Mesendoderm (in vitro differentiated cells): ENCODE measurements around the gene SERPINI1.

Experiments used
- DNase-seq: peaks from one replicate; pipeline ENCODE4 v3.0.0; 2013
- H2AK5ac ChIP-seq: 2 replicates; pipeline ENCODE4 v1.6.1; 2013; ENCODE audit warnings: low read length, inconsistent platforms
- H2BK120ac ChIP-seq: 2 replicates; pipeline ENCODE4 v1.6.1; 2013; ENCODE audit warnings: low read depth, mild to moderate bottlenecking, low read length, moderate library complexity, mixed read lengths
- H2BK15ac ChIP-seq: replicated peaks from 2 replicates; pipeline ENCODE4 v1.6.1; 2013; ENCODE audit warnings: low read depth, mild to moderate bottlenecking, moderate library complexity
- H2BK5ac ChIP-seq: 2 replicates; pipeline ENCODE4 v1.6.1; 2013; ENCODE audit warnings: low read length, inconsistent platforms
- H3K18ac ChIP-seq: 2 replicates; pipeline ENCODE4 v1.6.1; 2013; ENCODE audit warnings: mild to moderate bottlenecking, low read length, mixed read lengths
- H3K23ac ChIP-seq: one replicate; pipeline ENCODE4 v1.6.1; 2013; ENCODE audit warnings: low read length
- H3K27ac ChIP-seq: 2 replicates; pipeline ENCODE4 v1.5.1; 2013; ENCODE audit warnings: low read depth, mild to moderate bottlenecking, inconsistent platforms, low read length, moderate library complexity
- H3K27me3 ChIP-seq: 2 replicates; pipeline ENCODE4 v1.6.1; 2013; ENCODE audit warnings: low read length, control low read depth, mild to moderate bottlenecking, inconsistent platforms; ENCODE audit not compliant: insufficient read depth, poor library complexity
- H3K36me3 ChIP-seq: 2 replicates; pipeline ENCODE4 v1.6.1; 2013; ENCODE audit warnings: low read length, inconsistent platforms; ENCODE audit not compliant: control insufficient read depth, insufficient read depth
- H3K4ac ChIP-seq: one replicate; pipeline ENCODE4 v1.6.1; 2013; ENCODE audit warnings: low read depth, mild to moderate bottlenecking, low read length, moderate library complexity
- H3K4me1 ChIP-seq: 2 replicates; pipeline ENCODE4 v1.6.1; 2013; ENCODE audit warnings: low read depth, low read length, inconsistent platforms; ENCODE audit not compliant: control insufficient read depth
- H3K4me2 ChIP-seq: 2 replicates; pipeline ENCODE4 v1.6.1; 2013; ENCODE audit warnings: low read length
- H3K4me3 ChIP-seq: 2 replicates; pipeline ENCODE4 v1.5.1; 2013; ENCODE audit warnings: mild to moderate bottlenecking, low read length
- H3K56ac ChIP-seq: one replicate; pipeline ENCODE4 v1.6.1; 2013; ENCODE audit warnings: low read length
- H3K79me1 ChIP-seq: 2 replicates; pipeline ENCODE4 v1.6.1; 2013; ENCODE audit warnings: low read length, inconsistent platforms
- H3K79me2 ChIP-seq: 2 replicates; pipeline ENCODE4 v1.6.1; 2013; ENCODE audit warnings: mild to moderate bottlenecking, low read length; ENCODE audit not compliant: control insufficient read depth, insufficient read depth
- H3K9ac ChIP-seq: 2 replicates; pipeline ENCODE4 v1.6.1; 2013; ENCODE audit warnings: low read length, inconsistent platforms
- H4K5ac ChIP-seq: one replicate; pipeline ENCODE4 v1.6.1; 2013; ENCODE audit warnings: low read length
- H4K8ac ChIP-seq: one replicate; pipeline ENCODE4 v1.6.1; 2013; ENCODE audit warnings: low read depth, mild to moderate bottlenecking, control low read depth, low read length, moderate library complexity
- WGBS: extraction: QIAGEN DNeasy Blood & Tissue Kit; methylation state at CpG from one replicate; pipeline ENCODE4 v1.1.7; 2013; ENCODE audit warnings: low lambda C conversion rate, missing lambda C conversion rate; ENCODE audit not compliant: insufficient coverage; ENCODE audit errors: extremely low coverage; 5-methylcytosine and 5-hydroxymethylcytosine counted together

Gene SERPINI1

GRCh38 chr3:167854846-167855245, 119.3 kb downstream of the SERPINI1 start:
- Histone ChIP-seq H3K27me3 (no peaks in the 10 kb centered on the region), H3K4me3 (no peak overlapping the region), H3K23ac (no peak overlapping the region), H3K56ac (no peak overlapping the region), H3K27ac (no peak overlapping the region), H3K79me1 (no peaks in the 10 kb centered on the region), H2BK5ac (no peak overlapping the region), H3K79me2 (no peaks in the 10 kb centered on the region), H3K36me3 (no peaks in the 10 kb centered on the region), H3K18ac (no peak overlapping the region), H3K4me2 (no peak overlapping the region), H2BK15ac (no peak overlapping the region), H3K9ac (no peak overlapping the region), H2BK120ac (no peak overlapping the region), H2AK5ac (no peak overlapping the region), H3K4me1 (no peaks in the 10 kb centered on the region), H4K5ac (no peak overlapping the region), H3K4ac (no peak overlapping the region), H4K8ac (no peak overlapping the region)
- no peak for DNase-seq

- Histone ChIP-seq H2BK5ac (no peak overlapping the region), H3K4me2 (no peak overlapping the region), H2AK5ac (no peak overlapping the region), H3K23ac (no peak overlapping the region), H3K9ac (no peak overlapping the region), H2BK15ac (no peak overlapping the region), H3K27me3 (no peaks in the 10 kb centered on the region), H3K4me1 (no peaks in the 10 kb centered on the region), H3K4ac (no peak overlapping the region), H3K36me3 (no peaks in the 10 kb centered on the region), H3K79me2 (no peaks in the 10 kb centered on the region), H3K79me1 (no peaks in the 10 kb centered on the region), H3K27ac (no peak overlapping the region), H3K4me3 (no peak overlapping the region), H3K18ac (no peak overlapping the region), H4K8ac (no peak overlapping the region), H2BK120ac (no peak overlapping the region), H3K56ac (no peak overlapping the region), H4K5ac (no peak overlapping the region)
- no peak for DNase-seq
- no CpG with 5 or more reads among the region's 1 CpG for WGBS
Measured at GRCh38 chr3:167855306-167855705, 119.8 kb downstream of the SERPINI1 start.

GRCh38 chr3:167858865-167859264, 123.3 kb downstream of the SERPINI1 start:
- no peak overlapping the region for H4K8ac ChIP-seq
- no peaks in the 10 kb centered on the region for H3K36me3 ChIP-seq
- H3K23ac ChIP-seq = no peak overlapping the region
- no peak overlapping the region for H2BK15ac ChIP-seq
- no peak for DNase-seq
- no peaks in the 10 kb centered on the region for H3K79me2 ChIP-seq
- no peaks in the 10 kb centered on the region for H3K79me1 ChIP-seq
- no peak overlapping the region for H3K27ac ChIP-seq
- H3K4ac ChIP-seq = no peak overlapping the region
- H3K27me3 ChIP-seq = no peaks in the 10 kb centered on the region
- no peak overlapping the region for H2AK5ac ChIP-seq
- H3K4me1 ChIP-seq = no peaks in the 10 kb centered on the region
- no peak overlapping the region for H2BK5ac ChIP-seq
- H3K56ac ChIP-seq = no peak overlapping the region
- no peak overlapping the region for H3K4me2 ChIP-seq
- H2BK120ac ChIP-seq = no peak overlapping the region
- no peak overlapping the region for H3K18ac ChIP-seq
- WGBS = no CpG with 5 or more reads among the region's 2 CpGs
- H4K5ac ChIP-seq = no peak overlapping the region
- no peak overlapping the region for H3K4me3 ChIP-seq
- no peak overlapping the region for H3K9ac ChIP-seq

- no peaks in the 10 kb centered on the region for H3K27me3 ChIP-seq
- no peak overlapping the region for H4K8ac ChIP-seq
- no peak for DNase-seq
- no peak overlapping the region for H4K5ac ChIP-seq
- no peaks in the 10 kb centered on the region for H3K36me3 ChIP-seq
- H2BK15ac ChIP-seq = no peak overlapping the region
- H3K4me3 ChIP-seq = no peak overlapping the region
- no peak overlapping the region for H3K4ac ChIP-seq
- H2AK5ac ChIP-seq = no peak overlapping the region
- WGBS = no CpG with 5 or more reads among the region's 1 CpG
- H3K4me1 ChIP-seq = no peaks in the 10 kb centered on the region
- no peaks in the 10 kb centered on the region for H3K79me1 ChIP-seq
- H3K18ac ChIP-seq = no peak overlapping the region
- no peak overlapping the region for H2BK5ac ChIP-seq
- no peak overlapping the region for H3K23ac ChIP-seq
- H3K56ac ChIP-seq = no peak overlapping the region
- H3K4me2 ChIP-seq = no peak overlapping the region
- H3K27ac ChIP-seq = no peak overlapping the region
- H3K9ac ChIP-seq = no peak overlapping the region
- H3K79me2 ChIP-seq = no peaks in the 10 kb centered on the region
- no peak overlapping the region for H2BK120ac ChIP-seq
Measured at GRCh38 chr3:167859610-167860009, 124.1 kb downstream of the SERPINI1 start.

DNA sequence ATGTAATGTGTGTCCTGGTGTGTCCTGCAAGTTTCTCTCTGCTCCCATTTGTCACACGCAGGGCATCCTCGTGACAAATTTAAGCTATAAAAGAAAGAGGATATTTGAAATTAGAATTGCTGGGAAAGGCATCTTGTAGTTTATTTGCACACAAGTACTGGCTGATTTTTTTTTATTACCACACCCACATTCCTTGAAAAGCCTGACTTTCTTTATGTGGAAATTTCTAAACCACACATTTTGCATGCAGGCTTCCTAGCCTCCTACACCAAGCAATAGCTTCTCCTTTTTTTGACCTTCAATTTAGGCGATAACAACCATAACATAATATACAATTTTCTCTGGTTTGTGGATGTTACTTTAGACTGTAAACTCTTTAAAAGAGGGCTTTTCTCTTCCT, 126.1 kb downstream of the SERPINI1 start:
- no peak overlapping the region for H3K23ac ChIP-seq
- no peak overlapping the region for H2AK5ac ChIP-seq
- no peak overlapping the region for H3K27ac ChIP-seq
- no peaks in the 10 kb centered on the region for H3K27me3 ChIP-seq
- no CpG with 5 or more reads among the region's 3 CpGs for WGBS
- H4K8ac ChIP-seq = no peak overlapping the region
- no peak overlapping the region for H3K56ac ChIP-seq
- H4K5ac ChIP-seq = no peak overlapping the region
- H3K79me1 ChIP-seq = no peaks in the 10 kb centered on the region
- H3K4me1 ChIP-seq = no peaks in the 10 kb centered on the region
- no peak overlapping the region for H2BK15ac ChIP-seq
- H3K9ac ChIP-seq = no peak overlapping the region
- H2BK120ac ChIP-seq = no peak overlapping the region
- H3K4me2 ChIP-seq = no peak overlapping the region
- DNase-seq = no peak
- no peak overlapping the region for H3K4me3 ChIP-seq
- H3K18ac ChIP-seq = no peak overlapping the region
- no peak overlapping the region for H3K4ac ChIP-seq
- H3K36me3 ChIP-seq = no peaks in the 10 kb centered on the region
- H3K79me2 ChIP-seq = no peaks in the 10 kb centered on the region
- no peak overlapping the region for H2BK5ac ChIP-seq

DNA sequence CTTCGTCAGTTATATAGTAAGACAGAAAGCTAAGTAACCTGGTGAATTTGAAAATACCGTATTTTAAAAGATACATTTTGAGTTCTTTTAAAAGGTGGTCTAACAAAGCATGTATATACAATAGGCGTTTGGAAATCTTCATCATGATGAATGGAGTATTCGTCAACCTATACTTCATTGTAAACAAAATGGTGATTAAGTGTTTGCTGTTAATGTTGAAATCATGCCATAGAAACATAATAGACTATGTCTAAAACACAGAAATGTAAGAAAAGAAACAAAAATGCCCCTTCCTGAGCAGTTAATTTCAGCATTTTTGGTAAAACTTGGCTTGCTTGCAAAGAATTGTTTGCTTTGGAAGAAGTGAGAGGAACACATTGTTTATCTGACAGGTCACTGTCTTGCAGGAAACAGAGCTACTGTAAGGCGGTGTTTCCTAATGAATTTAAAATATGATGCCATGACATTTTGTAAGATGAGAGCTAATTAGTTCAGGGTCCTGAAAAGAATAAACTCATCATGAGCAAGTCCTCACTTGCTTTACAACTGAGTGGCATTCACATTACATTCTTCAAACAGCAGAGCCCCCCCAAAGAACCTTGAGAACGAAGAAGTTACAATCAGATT, 126.7 kb downstream of the SERPINI1 start:
- Histone ChIP-seq H3K4me3 (no peak overlapping the region), H2AK5ac (no peak overlapping the region), H3K36me3 (no peaks in the 10 kb centered on the region), H3K56ac (no peak overlapping the region), H3K4ac (no peak overlapping the region), H3K23ac (no peak overlapping the region), H3K4me1 (no peaks in the 10 kb centered on the region), H3K9ac (no peak overlapping the region), H3K27me3 (no peaks in the 10 kb centered on the region), H3K79me2 (no peaks in the 10 kb centered on the region), H2BK5ac (no peak overlapping the region), H3K79me1 (no peaks in the 10 kb centered on the region), H3K27ac (no peak overlapping the region), H3K4me2 (no peak overlapping the region), H4K5ac (no peak overlapping the region), H3K18ac (no peak overlapping the region), H2BK15ac (no peak overlapping the region), H2BK120ac (no peak overlapping the region), H4K8ac (no peak overlapping the region)
- DNase-seq = no peak
- no CpG with 5 or more reads among the region's 6 CpGs for WGBS
